Upper lobe of right lung (tissue), 1 donor: ENCODE results near the gene FKBP15. TPM values are rescaled to one million over a fixed set of nuclear protein-coding genes. Genes with fewer than 3 reads are reported as not detected.
"Not testable (repeated sequence)": the region's sequence is repeated elsewhere in the genome, so short reads cannot be mapped to it uniquely, and the experiment has no call there.

Experiments
- ATAC-seq: fragments of 200-7000 bp; cut with Tn5 transposase; one replicate; pipeline ENCODE4 v1.9.1; 2020; ENCODE audit warnings: mild to moderate bottlenecking, moderate library complexity
- DNase-seq: peaks from one replicate; pipeline ENCODE4 v3.0.0-alpha.2; 2020
- H3K27ac ChIP-seq: fragments of 200-600 bp; one replicate; pipeline ENCODE4 v1.8.0; 2022
- H3K27me3 ChIP-seq: fragments of 200-600 bp; one replicate; pipeline ENCODE4 v1.8.0; 2022; ENCODE audit warnings: mild to moderate bottlenecking
- H3K36me3 ChIP-seq: fragments of 200-600 bp; one replicate; pipeline ENCODE4 v1.8.0; 2022
- H3K4me1 ChIP-seq: fragments of 200-600 bp; one replicate; pipeline ENCODE4 v1.8.0; 2022
- H3K4me3 ChIP-seq: fragments of 200-600 bp; one replicate; pipeline ENCODE4 v1.8.0; 2022; ENCODE audit warnings: mild to moderate bottlenecking
- H3K9me3 ChIP-seq: fragments of 200-600 bp; one replicate; pipeline ENCODE4 v1.8.0; 2022
- intact Hi-C: fragments of 100-400 bp; cut with DNase I; formaldehyde crosslinking; loops from one replicate; pipeline ENCODE4 v1.11.0; 2022
- total RNA-seq: library from RNA; stranded (reverse); fragmentation: NEBNext Ultra II Directional; extraction: Animal tissue kit (Norgen Biotek cat#: 25700); gene quantifications from one replicate; pipeline ENCODE4 v1.2.1, GENCODE V29; 2021
- TF ChIP-seq, protein P1 (sequence below): fragments of 200-600 bp; IDR thresholded peaks from one replicate; pipeline ENCODE4 v1.8.0; 2022; ENCODE audit warnings: antibody characterized with exemption
- donor health status: DM: no; HTN: yes; CAD: no; lungs with severe emphysema.

The FKBP15 gene
- total RNA-seq, 1 donor from 2014 or later = 60.6 TPM

DNA sequence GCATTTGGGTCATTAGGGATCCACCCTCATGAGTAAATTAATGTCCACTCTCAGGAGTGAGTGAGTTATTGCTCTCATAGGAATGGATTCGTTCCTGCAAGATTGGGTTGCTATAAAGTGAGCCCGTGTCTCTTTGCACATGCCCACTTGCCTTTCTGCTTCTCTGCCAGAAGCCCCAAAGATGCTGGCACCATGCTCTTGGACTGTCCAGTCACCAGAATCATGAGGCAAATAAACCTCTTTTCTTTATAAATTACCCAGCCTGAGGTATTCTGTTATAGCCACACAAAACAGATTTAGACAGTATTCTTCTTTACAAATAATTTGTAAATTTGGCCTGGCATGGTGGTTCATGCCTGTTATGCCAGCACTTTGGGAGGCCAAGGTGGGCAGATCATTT lies 29.7 kb upstream of the FKBP15 start:
- Histone ChIP-seq H3K9me3 (no peaks in the 10 kb centered on the region), H3K27ac (no peak overlapping the region), H3K36me3 (peaks cover under 1% of the 10 kb centered on the region), H3K4me3 (no peak overlapping the region), H3K4me1 (no peaks in the 10 kb centered on the region), H3K27me3 (no peaks in the 10 kb centered on the region)
- TF ChIP-seq, protein P1, sequence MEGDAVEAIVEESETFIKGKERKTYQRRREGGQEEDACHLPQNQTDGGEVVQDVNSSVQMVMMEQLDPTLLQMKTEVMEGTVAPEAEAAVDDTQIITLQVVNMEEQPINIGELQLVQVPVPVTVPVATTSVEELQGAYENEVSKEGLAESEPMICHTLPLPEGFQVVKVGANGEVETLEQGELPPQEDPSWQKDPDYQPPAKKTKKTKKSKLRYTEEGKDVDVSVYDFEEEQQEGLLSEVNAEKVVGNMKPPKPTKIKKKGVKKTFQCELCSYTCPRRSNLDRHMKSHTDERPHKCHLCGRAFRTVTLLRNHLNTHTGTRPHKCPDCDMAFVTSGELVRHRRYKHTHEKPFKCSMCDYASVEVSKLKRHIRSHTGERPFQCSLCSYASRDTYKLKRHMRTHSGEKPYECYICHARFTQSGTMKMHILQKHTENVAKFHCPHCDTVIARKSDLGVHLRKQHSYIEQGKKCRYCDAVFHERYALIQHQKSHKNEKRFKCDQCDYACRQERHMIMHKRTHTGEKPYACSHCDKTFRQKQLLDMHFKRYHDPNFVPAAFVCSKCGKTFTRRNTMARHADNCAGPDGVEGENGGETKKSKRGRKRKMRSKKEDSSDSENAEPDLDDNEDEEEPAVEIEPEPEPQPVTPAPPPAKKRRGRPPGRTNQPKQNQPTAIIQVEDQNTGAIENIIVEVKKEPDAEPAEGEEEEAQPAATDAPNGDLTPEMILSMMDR = no peak
- DNase-seq (no peak), ATAC-seq (no peak)
- intact Hi-C loops = no loop called here

DNA sequence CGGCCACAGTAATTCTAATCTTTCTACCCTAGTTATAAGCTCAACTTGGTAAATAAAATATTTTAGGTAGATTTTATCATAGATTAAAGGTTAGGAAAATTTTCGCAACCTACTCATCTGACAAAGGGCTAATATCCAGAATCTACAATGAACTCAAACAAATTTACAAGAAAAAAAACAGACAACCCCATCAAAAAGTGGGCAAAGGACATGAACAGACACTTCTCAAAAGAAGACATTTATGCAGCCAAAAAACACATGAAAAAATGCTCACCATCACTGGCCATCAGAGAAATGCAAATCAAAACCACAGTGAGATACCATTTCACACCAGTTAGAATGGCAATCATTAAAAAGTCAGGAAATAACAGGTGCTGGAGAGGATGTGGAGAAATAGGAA lies 28.6 kb upstream of the FKBP15 start:
- H3K4me3 ChIP-seq, H3K27me3 ChIP-seq, H3K9me3 ChIP-seq, H3K27ac ChIP-seq, H3K4me1 ChIP-seq, DNase-seq, intact Hi-C loops, ATAC-seq, H3K36me3 ChIP-seq: not testable (repeated sequence)

DNA sequence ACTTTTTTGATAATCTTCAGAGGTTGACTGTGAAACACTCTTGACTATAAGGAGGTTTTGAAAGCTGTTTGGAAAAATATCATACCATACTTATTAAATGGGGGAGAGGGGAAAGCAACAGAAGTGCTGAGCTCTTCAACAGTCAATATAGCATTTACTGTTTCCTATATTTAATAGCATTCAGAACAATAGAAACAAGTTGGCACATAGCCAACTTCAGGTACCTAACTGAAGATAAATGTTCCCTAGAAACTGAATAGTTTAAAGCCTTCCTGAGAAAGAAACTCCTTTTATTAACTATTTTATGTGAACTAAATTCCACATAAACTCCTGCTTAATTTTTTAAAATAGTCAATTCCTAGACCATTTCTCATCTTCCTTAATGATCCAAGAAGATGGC lies 26.6 kb upstream of the FKBP15 start:
- Histone ChIP-seq H3K4me3 (no peak overlapping the region), H3K27ac (no peak overlapping the region), H3K27me3 (no peaks in the 10 kb centered on the region), H3K4me1 (no peaks in the 10 kb centered on the region), H3K9me3 (no peaks in the 10 kb centered on the region), H3K36me3 (no peaks in the 10 kb centered on the region)
- TF ChIP-seq, protein P1 = no peak
- intact Hi-C loops = no loop called here
- DNase-seq (no peak), ATAC-seq (no peak)

DNA sequence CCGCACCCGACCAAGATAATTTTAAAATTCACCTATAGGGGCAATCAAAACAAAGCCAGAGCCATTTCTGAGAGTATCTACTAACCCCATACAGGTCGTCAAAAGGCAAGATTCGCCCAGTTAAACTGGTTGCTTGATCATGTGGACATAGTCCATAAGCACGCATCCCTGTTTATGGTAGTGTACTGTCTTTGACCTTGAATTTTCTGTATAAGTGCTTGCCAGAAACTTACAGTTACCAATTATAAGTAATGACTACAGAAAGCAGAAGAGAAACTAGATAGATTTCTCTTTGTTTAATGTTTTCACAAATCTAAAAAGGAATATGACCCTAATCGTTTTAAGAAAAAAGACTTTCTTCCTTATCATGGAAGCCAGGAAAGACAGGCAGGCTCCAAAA lies 25.9 kb upstream of the FKBP15 start:
- intact Hi-C loops = no loop called here
- no peaks in the 10 kb centered on the region for H3K27me3 ChIP-seq
- ATAC-seq = no peak

DNA sequence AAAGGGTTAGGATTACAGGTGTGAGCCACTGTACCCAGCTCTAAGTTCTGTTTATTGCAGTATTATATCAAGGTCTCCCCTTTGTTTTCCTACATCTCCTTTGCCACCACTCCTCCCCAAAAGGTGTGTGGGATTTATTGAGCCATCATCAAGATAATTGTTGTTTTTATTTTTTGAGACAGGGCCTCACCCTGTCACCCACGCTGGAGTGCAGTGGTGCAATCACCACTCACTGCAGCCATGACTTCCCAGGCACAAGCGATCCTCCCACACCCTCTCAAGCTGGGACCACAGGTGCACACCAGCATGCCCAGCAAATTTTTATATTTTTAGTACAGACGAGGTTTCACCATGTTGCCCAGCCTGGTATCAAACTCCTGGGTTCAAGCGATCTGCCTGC lies 24.8 kb upstream of the FKBP15 start:
- Histone ChIP-seq H3K27ac (no peak overlapping the region), H3K9me3 (no peaks in the 10 kb centered on the region), H3K27me3 (no peaks in the 10 kb centered on the region), H3K36me3 (no peaks in the 10 kb centered on the region), H3K4me3 (no peak overlapping the region), H3K4me1 (no peaks in the 10 kb centered on the region)
- DNase-seq = no peak
- TF ChIP-seq, protein P1 = no peak
- no peak for ATAC-seq
- intact Hi-C loops = no loop called here

More for the DNA sequence above, 25.9 kb upstream of the FKBP15 start:
- H3K27ac ChIP-seq = no peak overlapping the region
- TF ChIP-seq, protein P1 = no peak
- no peaks in the 10 kb centered on the region for H3K36me3 ChIP-seq
- H3K4me3 ChIP-seq = no peak overlapping the region
- H3K4me1 ChIP-seq = no peaks in the 10 kb centered on the region
- H3K9me3 ChIP-seq = no peaks in the 10 kb centered on the region
- no peak for DNase-seq

DNA sequence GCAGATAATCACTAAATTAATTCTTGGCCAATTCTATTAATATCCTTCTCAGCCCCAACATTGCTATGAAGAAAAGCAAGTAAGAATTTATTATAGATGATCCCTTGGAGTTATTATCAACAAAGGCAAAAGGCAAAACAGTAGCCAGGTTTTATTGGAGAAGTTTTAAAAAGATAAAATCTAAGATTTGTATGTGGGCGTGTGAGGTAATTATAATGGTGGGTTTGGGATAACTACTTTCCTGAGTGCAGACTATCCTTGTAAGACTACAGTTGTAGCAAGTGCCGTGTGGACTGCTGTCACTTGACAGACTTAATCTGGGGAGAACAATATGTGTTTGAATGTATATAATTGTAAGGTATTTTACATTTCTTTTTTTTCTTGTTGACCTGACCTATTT lies 23.5 kb upstream of the FKBP15 start:
- intact Hi-C loops = no loop called here
- no peak for DNase-seq
- H3K27me3 ChIP-seq = no peaks in the 10 kb centered on the region
- no peaks in the 10 kb centered on the region for H3K36me3 ChIP-seq
- TF ChIP-seq, protein P1 = no peak
- no peaks in the 10 kb centered on the region for H3K4me1 ChIP-seq
- H3K27ac ChIP-seq = no peak overlapping the region
- no peak overlapping the region for H3K4me3 ChIP-seq
- no peaks in the 10 kb centered on the region for H3K9me3 ChIP-seq
- no peak for ATAC-seq
